LoVo (cell line): ENCODE results near the gene HOGA1.
"Not testable (repeated sequence)": the region's sequence is repeated elsewhere in the genome, so short reads cannot be mapped to it uniquely, and the experiment has no call there.

Experiments
- DNase-seq: peaks from one replicate; pipeline ENCODE4 v3.0.0-alpha.2; 2016; ENCODE audit warnings: low spot score

The HOGA1 gene

GRCh38 chr10:97611473-97611872 lies 27.3 kb downstream of the HOGA1 start:
- DNase-seq: no peak

GRCh38 chr10:97612386-97612785 lies 28.2 kb downstream of the HOGA1 start:
- DNase-seq: no peak

GRCh38 chr10:97618285-97618684 lies 34.1 kb downstream of the HOGA1 start:
- DNase-seq: no peak

- no peak for DNase-seq
Measured at GRCh38 chr10:97618733-97619132, 34.5 kb downstream of the HOGA1 start.

- DNase-seq: no peak
Measured at GRCh38 chr10:97623277-97623676, 39.1 kb downstream of the HOGA1 start.

GRCh38 chr10:97627731-97628130 lies 43.5 kb downstream of the HOGA1 start:
- no peak for DNase-seq

GRCh38 chr10:97628228-97628627 lies 44.0 kb downstream of the HOGA1 start:
- no peak for DNase-seq

- no peak for DNase-seq
Measured at GRCh38 chr10:97629289-97629688, 45.1 kb downstream of the HOGA1 start.

- DNase-seq: no peak
Measured at GRCh38 chr10:97631098-97631497, 46.9 kb downstream of the HOGA1 start.

GRCh38 chr10:97632949-97633884 lies 49.0 kb downstream of the HOGA1 start, which contains the start of gene MORN4:
Gene MORN4 (minus strand): TSS chr10:97633500. CDS start chr10:97619653, 13,847 bp downstream.
- peak; percentile 95 for DNase-seq

GRCh38 chr10:97633921-97634320 lies 49.7 kb downstream of the HOGA1 start:
- peak; percentile 32 for DNase-seq

GRCh38 chr10:97635577-97635976 lies 51.4 kb downstream of the HOGA1 start:
- DNase-seq: no peak

- not testable (repeated sequence) for DNase-seq
Measured at GRCh38 chr10:97639090-97639489, 54.9 kb downstream of the HOGA1 start.

- peak; percentile 99 for DNase-seq
Measured at GRCh38 chr10:97640174-97640867, 56.1 kb downstream of the HOGA1 start, which contains the start of gene PI4K2A. Gene PI4K2A (plus strand): TSS chr10:97640671. CDS start chr10:97640743, 72 bp downstream.

GRCh38 chr10:97640868-97641811 lies 57.0 kb downstream of the HOGA1 start:
- no peak for DNase-seq

GRCh38 chr10:97642471-97643159 lies 58.4 kb downstream of the HOGA1 start:
- not testable (repeated sequence) for DNase-seq

GRCh38 chr10:97643441-97643985 lies 59.3 kb downstream of the HOGA1 start:
- no peak for DNase-seq

- no peak for DNase-seq
Measured at GRCh38 chr10:97644936-97645335, 60.7 kb downstream of the HOGA1 start.

- DNase-seq: no peak
Measured at GRCh38 chr10:97647556-97647955, 63.4 kb downstream of the HOGA1 start.

- DNase-seq: peak; percentile 54
Measured at GRCh38 chr10:97648562-97649404, 64.6 kb downstream of the HOGA1 start.
